ENCODE results near the gene TEDC1. TPM values are rescaled to one million over a fixed set of nuclear protein-coding genes. Genes with fewer than 3 reads are reported as not detected.

TEDC1 gene
- total RNA-seq, 1 experiment from 2014 or later: 30.3 TPM

DNA sequence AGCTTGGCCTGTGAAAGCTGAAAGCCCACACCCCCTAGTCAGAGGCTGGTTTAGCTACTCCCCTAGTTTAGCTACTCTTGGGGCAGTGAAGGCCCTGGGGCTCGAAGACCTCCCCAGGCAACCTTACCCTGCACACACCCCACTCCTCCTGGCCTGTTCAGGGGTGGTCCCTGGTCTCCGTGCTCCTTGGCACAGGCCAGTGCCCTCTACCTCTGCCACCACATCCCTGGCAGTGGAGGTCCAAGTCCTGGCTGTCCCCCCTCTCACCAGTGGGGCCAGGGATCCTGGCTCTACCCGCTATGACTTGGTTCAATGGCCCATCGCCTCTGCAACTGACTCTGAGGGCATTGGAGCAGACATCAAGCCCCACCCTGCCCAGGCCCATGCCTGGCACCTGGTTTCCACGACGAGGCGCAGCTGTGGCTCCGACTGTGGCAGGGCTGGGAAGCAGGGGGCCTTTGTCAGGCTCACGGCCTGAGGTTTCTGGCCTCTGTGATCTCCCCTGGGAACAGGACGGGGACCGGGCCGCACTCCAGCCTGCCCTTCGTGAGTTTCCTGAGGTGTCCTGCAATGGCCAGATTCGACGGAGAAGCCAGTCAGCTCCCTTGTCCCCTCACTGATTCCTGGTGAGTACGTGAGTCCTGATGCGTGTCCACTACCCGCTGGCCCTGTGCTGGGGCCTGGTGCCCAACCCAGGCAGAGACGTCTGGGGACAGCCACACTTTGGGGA lies 41.0 kb downstream of the TEDC1 start:
- intact Hi-C loops (cut with micrococcal nuclease; ENCODE audit: unreplicated experiment): no loop called here

DNA sequence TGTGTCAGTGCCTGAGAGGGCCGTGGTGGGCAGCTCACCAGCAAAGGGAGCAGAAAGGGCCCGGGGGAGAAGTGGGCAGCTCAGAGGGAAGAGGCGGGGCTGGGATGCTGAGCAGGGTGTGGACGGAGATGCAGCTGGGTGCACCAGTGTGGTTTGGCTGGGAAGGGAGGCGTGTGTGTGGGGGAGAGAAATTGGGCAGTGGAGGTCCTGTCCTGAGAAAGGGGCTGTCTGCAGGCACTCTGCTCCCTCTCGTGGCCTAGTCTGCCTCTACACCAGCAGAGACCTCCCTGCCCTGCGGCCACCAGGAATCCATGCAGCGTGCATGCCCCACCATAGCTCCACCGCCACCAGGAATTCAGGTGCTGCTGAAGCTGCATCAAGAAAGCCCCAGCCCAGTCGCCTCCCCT lies 41.7 kb downstream of the TEDC1 start:
- intact Hi-C loops (cut with micrococcal nuclease; ENCODE audit: unreplicated experiment): no loop called here
- DNase-seq: peak in 1 of 2 experiments; percentile 52
- no peaks in the 10 kb centered on the region for H3K36me3 Mint-ChIP-seq (ENCODE audit: insufficient read depth, unreplicated experiment)
- no peak overlapping the region for H3K4me3 Mint-ChIP-seq (ENCODE audit: unreplicated experiment)
- no peaks in the 10 kb centered on the region for H3K27me3 ChIP-seq (replicated peaks; ENCODE audit: control insufficient read depth, insufficient read depth, low read length)
- H3K27ac Mint-ChIP-seq (ENCODE audit: unreplicated experiment): no peak overlapping the region
- H3K27me3 Mint-ChIP-seq (ENCODE audit: insufficient read depth, unreplicated experiment): peaks cover 6% of the 10 kb centered on the region
- H3K36me3 ChIP-seq (ENCODE audit: control insufficient read depth, insufficient read depth, low read length): no peaks in the 10 kb centered on the region
- no peaks in the 10 kb centered on the region for H3K9me3 ChIP-seq
- 0 out of 2 replicates have a peak, but pooled peaks cover 2% of the 10 kb centered on the region for H3K4me1 ChIP-seq
- TF ChIP-seq, protein P1, sequence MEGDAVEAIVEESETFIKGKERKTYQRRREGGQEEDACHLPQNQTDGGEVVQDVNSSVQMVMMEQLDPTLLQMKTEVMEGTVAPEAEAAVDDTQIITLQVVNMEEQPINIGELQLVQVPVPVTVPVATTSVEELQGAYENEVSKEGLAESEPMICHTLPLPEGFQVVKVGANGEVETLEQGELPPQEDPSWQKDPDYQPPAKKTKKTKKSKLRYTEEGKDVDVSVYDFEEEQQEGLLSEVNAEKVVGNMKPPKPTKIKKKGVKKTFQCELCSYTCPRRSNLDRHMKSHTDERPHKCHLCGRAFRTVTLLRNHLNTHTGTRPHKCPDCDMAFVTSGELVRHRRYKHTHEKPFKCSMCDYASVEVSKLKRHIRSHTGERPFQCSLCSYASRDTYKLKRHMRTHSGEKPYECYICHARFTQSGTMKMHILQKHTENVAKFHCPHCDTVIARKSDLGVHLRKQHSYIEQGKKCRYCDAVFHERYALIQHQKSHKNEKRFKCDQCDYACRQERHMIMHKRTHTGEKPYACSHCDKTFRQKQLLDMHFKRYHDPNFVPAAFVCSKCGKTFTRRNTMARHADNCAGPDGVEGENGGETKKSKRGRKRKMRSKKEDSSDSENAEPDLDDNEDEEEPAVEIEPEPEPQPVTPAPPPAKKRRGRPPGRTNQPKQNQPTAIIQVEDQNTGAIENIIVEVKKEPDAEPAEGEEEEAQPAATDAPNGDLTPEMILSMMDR (IDR thresholded peaks at IDR 0.05; ENCODE audit: insufficient read depth in 1 of 2, low read depth in 1 of 2, low read length in 1 of 2, severe bottlenecking in 1 of 2, unreplicated experiment in 1 of 2): peak; percentile 19 to 49
- no peaks in the 10 kb centered on the region for H3K9me3 Mint-ChIP-seq (ENCODE audit: unreplicated experiment)
- no TSS peak for BruUV-seq (replicated peaks)
- CTCF ChIA-PET: interaction anchor here (0.6 to 1.1 kb wide), 4 partner anchors 12 to 443 kb away, joined by 3 to 5 read pairs (median 4); no protein-coding TSS in a partner anchor
- no peak overlapping the region for H3K4me3 ChIP-seq (ENCODE audit: low read depth, low read length)
- POLR2A ChIA-PET: no interaction called here
- no peaks in the 10 kb centered on the region for H3K4me1 Mint-ChIP-seq (ENCODE audit: low read depth, unreplicated experiment)

More for the DNA sequence above, 41.0 kb downstream of the TEDC1 start:
- Mint-ChIP-seq H3K27me3 (ENCODE audit: insufficient read depth, unreplicated experiment) (peaks cover 6% of the 10 kb centered on the region), H3K27ac (ENCODE audit: unreplicated experiment) (no peak overlapping the region), H3K4me3 (ENCODE audit: unreplicated experiment) (no peak overlapping the region), H3K36me3 (ENCODE audit: insufficient read depth, unreplicated experiment) (no peaks in the 10 kb centered on the region), H3K4me1 (ENCODE audit: low read depth, unreplicated experiment) (no peaks in the 10 kb centered on the region), H3K9me3 (ENCODE audit: unreplicated experiment) (no peaks in the 10 kb centered on the region)
- Histone ChIP-seq H3K27me3 (replicated peaks; ENCODE audit: control insufficient read depth, insufficient read depth, low read length) (no peaks in the 10 kb centered on the region), H3K36me3 (ENCODE audit: control insufficient read depth, insufficient read depth, low read length) (no peaks in the 10 kb centered on the region), H3K4me3 (ENCODE audit: low read depth, low read length) (no peak overlapping the region), H3K4me1 (peaks cover 5% of the 10 kb centered on the region; the same call in 1 of the 2 replicates), H3K9me3 (no peaks in the 10 kb centered on the region)
- BruUV-seq (replicated peaks): no TSS peak
- TF ChIP-seq, protein P1 (IDR thresholded peaks at IDR 0.05; ENCODE audit: insufficient read depth in 1 of 2, low read depth in 1 of 2, low read length in 1 of 2, severe bottlenecking in 1 of 2, unreplicated experiment in 1 of 2): no peak
- POLR2A ChIA-PET: no interaction called here
- no peak for DNase-seq
- CTCF ChIA-PET: interaction anchor here (0.5 to 1.1 kb wide), 3 partner anchors 12 to 178 kb away, joined by 3 to 5 read pairs (median 4); no protein-coding TSS in a partner anchor

DNA sequence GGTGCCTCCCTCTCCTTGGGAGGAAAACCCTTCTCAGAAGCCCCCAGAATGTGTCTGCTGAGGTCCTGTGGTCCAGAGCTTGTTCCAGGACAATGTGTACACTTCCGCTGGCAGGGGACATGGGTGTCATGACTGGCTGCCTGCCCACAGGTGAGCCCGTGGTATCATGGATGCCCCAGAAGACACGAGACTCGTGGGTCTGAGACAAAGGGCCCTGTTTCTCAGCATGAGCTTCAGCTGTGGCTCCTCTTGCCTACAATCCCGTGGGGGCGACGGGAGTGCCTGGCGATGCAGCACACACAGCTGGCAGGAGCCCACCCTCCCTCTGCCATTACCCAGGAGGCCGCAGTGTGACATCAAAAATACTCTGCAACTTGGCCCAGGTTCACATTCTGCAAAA lies 42.3 kb downstream of the TEDC1 start:
- peaks cover 6% of the 10 kb centered on the region for H3K27me3 Mint-ChIP-seq (ENCODE audit: insufficient read depth, unreplicated experiment)
- intact Hi-C loops (cut with micrococcal nuclease; ENCODE audit: unreplicated experiment): no loop called here
- H3K4me1 Mint-ChIP-seq (ENCODE audit: low read depth, unreplicated experiment): no peaks in the 10 kb centered on the region
- no peaks in the 10 kb centered on the region for H3K4me1 ChIP-seq
- ChIA-PET POLR2A (no interaction called here), CTCF (interaction anchor here (0.6 to 1.1 kb wide), 2 partner anchors 11 to 443 kb away, joined by 3 read pairs; no protein-coding TSS in a partner anchor)
- no peaks in the 10 kb centered on the region for H3K9me3 ChIP-seq
- no peak overlapping the region for H3K4me3 Mint-ChIP-seq (ENCODE audit: unreplicated experiment)
- H3K9me3 Mint-ChIP-seq (ENCODE audit: unreplicated experiment): no peaks in the 10 kb centered on the region
- BruUV-seq (replicated peaks): no TSS peak
- no peak for DNase-seq
- no peaks in the 10 kb centered on the region for H3K27me3 ChIP-seq (replicated peaks; ENCODE audit: control insufficient read depth, insufficient read depth, low read length)
- no peaks in the 10 kb centered on the region for H3K36me3 Mint-ChIP-seq (ENCODE audit: insufficient read depth, unreplicated experiment)
- H3K27ac Mint-ChIP-seq (ENCODE audit: unreplicated experiment): no peak overlapping the region
- H3K4me3 ChIP-seq (ENCODE audit: low read depth, low read length): no peak overlapping the region
- TF ChIP-seq, protein P1 (IDR thresholded peaks at IDR 0.05; ENCODE audit: insufficient read depth in 1 of 2, low read depth in 1 of 2, low read length in 1 of 2, severe bottlenecking in 1 of 2, unreplicated experiment in 1 of 2): no peak
- H3K36me3 ChIP-seq (ENCODE audit: control insufficient read depth, insufficient read depth, low read length): no peaks in the 10 kb centered on the region

Measured in Caco-2 (cell line).